IMR-90 (cell line): ENCODE results near the gene SYNE1.

ENCODE experiments used
- CEBPB ChIP-seq: IDR thresholded peaks from 2 replicates; pipeline ENCODE4 v1.6.1; 2012; ENCODE audit warnings: low read depth, low read length, improper control_type of control experiment
- CHD1 ChIP-seq: IDR thresholded peaks from 2 replicates; pipeline ENCODE4 v1.6.1; 2012; ENCODE audit warnings: low read depth, low read length, improper control_type of control experiment
- CTCF ChIP-seq: conservative IDR thresholded peaks from 2 replicates; pipeline ENCODE4 v1.5.1; 2012; ENCODE audit warnings: mild to moderate bottlenecking, low read depth, low read length, improper control_type of control experiment
- ELK1 ChIP-seq: fragments of 150-350 bp; IDR thresholded peaks from 2 replicates; pipeline ENCODE4 v1.6.1; 2016; ENCODE audit warnings: low read depth, mild to moderate bottlenecking, low read length, moderate library complexity, borderline replicate concordance
- FOS ChIP-seq: fragments of 150-350 bp; IDR thresholded peaks from 2 replicates; pipeline ENCODE4 v1.6.1; 2016; ENCODE audit warnings: low read depth, low read length
- MAFK ChIP-seq: IDR thresholded peaks from 2 replicates; pipeline ENCODE4 v1.6.1; 2012; ENCODE audit warnings: low read depth, low read length, improper control_type of control experiment
- MXI1 ChIP-seq: IDR thresholded peaks from 2 replicates; pipeline ENCODE4 v1.6.1; 2012; ENCODE audit warnings: low read depth, mild to moderate bottlenecking, low read length, moderate library complexity, borderline replicate concordance
- POLR2A ChIP-seq: IDR thresholded peaks from 2 replicates; pipeline ENCODE4 v1.6.1; 2012; ENCODE audit warnings: mild to moderate bottlenecking, low read depth, low read length
- RAD21 ChIP-seq: IDR thresholded peaks from 2 replicates; pipeline ENCODE4 v1.6.1; 2012; ENCODE audit warnings: low read length, improper control_type of control experiment
- RCOR1 ChIP-seq: IDR thresholded peaks from 2 replicates; pipeline ENCODE4 v1.6.1; 2012; ENCODE audit warnings: mild to moderate bottlenecking, low read length, improper control_type of control experiment; ENCODE audit not compliant: insufficient replicate concordance
- RFX5 ChIP-seq: IDR thresholded peaks from 2 replicates; pipeline ENCODE4 v1.8.0; 2012; ENCODE audit warnings: low read depth, mild to moderate bottlenecking, low read length, moderate library complexity
- SMC3 ChIP-seq: fragments of 150-350 bp; IDR thresholded peaks from 2 replicates; pipeline ENCODE4 v1.6.1; 2016; ENCODE audit warnings: low read depth, mild to moderate bottlenecking, antibody characterized with exemption, low read length, moderate library complexity
- USF2 ChIP-seq: fragments of 150-350 bp; IDR thresholded peaks from 2 replicates; pipeline ENCODE4 v1.6.1; 2017; ENCODE audit warnings: mild to moderate bottlenecking, antibody characterized with exemption, low read length, low read depth

- TF ChIP-seq CTCF (no peak), POLR2A (no peak), SMC3 (no peak), RAD21 (no peak), USF2 (no peak), CHD1 (no peak), MAFK (no peak), RCOR1 (no peak), MXI1 (no peak), ELK1 (no peak), CEBPB (peak; percentile 89), RFX5 (no peak), FOS (no peak)
Measured at GRCh38 chr6:152509916-152510315, 127.2 kb downstream of the SYNE1 start.
